ENCODE measurements around the gene PLPP1.

The PLPP1 gene

DNA sequence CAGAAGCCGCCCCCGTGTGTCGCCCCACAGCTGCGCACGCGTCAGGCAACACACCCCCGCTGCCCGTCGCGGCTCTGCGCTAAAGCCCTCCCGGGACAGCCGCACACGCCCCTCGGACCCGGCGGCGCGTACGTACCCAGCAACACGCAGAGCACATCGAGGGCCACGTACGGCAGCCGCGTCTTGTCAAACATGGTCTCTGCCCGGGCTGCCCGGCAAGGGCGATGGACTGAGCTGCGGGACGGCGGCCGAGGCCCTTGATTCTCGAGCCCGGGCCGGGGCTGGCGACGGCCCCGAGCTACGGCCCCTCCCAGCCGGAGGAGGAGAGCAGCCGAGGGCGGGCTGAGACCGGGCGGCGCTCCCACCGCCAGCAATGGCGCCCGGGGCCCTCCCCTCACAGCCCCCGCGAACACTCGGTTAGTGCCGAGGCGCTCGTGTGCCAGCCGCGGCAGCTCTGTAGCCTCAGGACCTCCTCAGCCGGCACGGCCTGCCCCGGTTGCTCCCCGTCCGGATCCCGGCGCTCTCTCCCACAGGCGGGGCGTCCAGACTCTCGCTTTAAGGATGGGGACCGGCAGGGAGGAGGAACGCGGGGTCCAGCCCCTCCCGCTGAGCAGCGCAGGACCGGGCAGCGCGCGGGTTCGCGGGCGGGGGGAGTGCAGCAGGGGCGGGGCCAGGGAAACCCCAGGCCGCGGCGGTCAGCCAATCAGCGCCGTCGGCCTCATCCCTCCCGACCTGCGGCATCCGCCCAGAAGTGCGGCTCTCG is at the start of gene PLPP1:
PLPP1 (minus strand) TSS at position 529 of the 763 bp plus-strand sequence; CDS start at position 194, 335 bp downstream.
- Histone ChIP-seq H3K4me1 (ENCODE audit: control insufficient read depth, low read length) (peaks cover 45% of the 10 kb centered on the region), H3K4me2 (ENCODE audit: low read length) (peak within 1 kb of the TSS; percentile 97), H3K79me2 (ENCODE audit: control insufficient read depth, low read length) (peaks cover 16% of the 10 kb centered on the region), H3K9me2 (replicated peaks; ENCODE audit: control insufficient read depth, low read length) (no peaks in the 10 kb centered on the region), H3K4me3 (ENCODE audit: low read length) (peak within 1 kb of the TSS; percentile 88), H3K9me3 (ENCODE audit: control insufficient read depth, insufficient read depth, low read length) (no peaks in the 10 kb centered on the region), H3F3A (ENCODE audit: control insufficient read depth, insufficient read depth) (peaks cover 7% of the 10 kb centered on the region), H3K36me3 (ENCODE audit: control insufficient read depth, low read length) (no peaks in the 10 kb centered on the region), H4K20me1 (ENCODE audit: control insufficient read depth, insufficient read depth, low read depth, low read length) (peaks cover 5% of the 10 kb centered on the region; the same call in 1 of the 2 replicates), H3K27me3 (ENCODE audit: control insufficient read depth, low read length) (0 out of 2 replicates have a peak, but pooled peaks cover 3% of the 10 kb centered on the region), H3K27ac (ENCODE audit: low read depth, low read length) (peak within 1 kb of the TSS; percentile 41; the same call in 1 of the 2 replicates)
- TF ChIP-seq CTCF (IDR thresholded peaks at IDR 0.05; ENCODE audit: low read depth, low read length, poor library complexity, severe bottlenecking): no peak
- TF ChIP-seq EZH2phosphoT487 (IDR thresholded peaks at IDR 0.05; ENCODE audit: borderline replicate concordance, low read length): no peak

GRCh38 chr5:55583578-55583977 is 48.8 kb upstream of the PLPP1 start:
- Histone ChIP-seq H3K4me1 (ENCODE audit: control insufficient read depth, low read length) (0 out of 2 replicates have a peak, but pooled peaks cover 3% of the 10 kb centered on the region), H3K4me3 (ENCODE audit: low read length) (no peak overlapping the region), H3K9me3 (ENCODE audit: control insufficient read depth, insufficient read depth, low read length) (no peaks in the 10 kb centered on the region), H3K27me3 (ENCODE audit: control insufficient read depth, low read length) (no peaks in the 10 kb centered on the region), H3K36me3 (ENCODE audit: control insufficient read depth, low read length) (no peaks in the 10 kb centered on the region), H4K20me1 (ENCODE audit: control insufficient read depth, insufficient read depth, low read depth, low read length) (no peaks in the 10 kb centered on the region), H3K79me2 (ENCODE audit: control insufficient read depth, low read length) (no peaks in the 10 kb centered on the region), H3K27ac (ENCODE audit: low read depth, low read length) (no peak overlapping the region), H3K9me2 (replicated peaks; ENCODE audit: control insufficient read depth, low read length) (no peaks in the 10 kb centered on the region), H3K4me2 (ENCODE audit: low read length) (no peak overlapping the region), H3F3A (ENCODE audit: control insufficient read depth, insufficient read depth) (no peaks in the 10 kb centered on the region)
- no peak for TF ChIP-seq CTCF (IDR thresholded peaks at IDR 0.05; ENCODE audit: low read depth, low read length, poor library complexity, severe bottlenecking)
- TF ChIP-seq EZH2phosphoT487 (IDR thresholded peaks at IDR 0.05; ENCODE audit: borderline replicate concordance, low read length): no peak

DNA sequence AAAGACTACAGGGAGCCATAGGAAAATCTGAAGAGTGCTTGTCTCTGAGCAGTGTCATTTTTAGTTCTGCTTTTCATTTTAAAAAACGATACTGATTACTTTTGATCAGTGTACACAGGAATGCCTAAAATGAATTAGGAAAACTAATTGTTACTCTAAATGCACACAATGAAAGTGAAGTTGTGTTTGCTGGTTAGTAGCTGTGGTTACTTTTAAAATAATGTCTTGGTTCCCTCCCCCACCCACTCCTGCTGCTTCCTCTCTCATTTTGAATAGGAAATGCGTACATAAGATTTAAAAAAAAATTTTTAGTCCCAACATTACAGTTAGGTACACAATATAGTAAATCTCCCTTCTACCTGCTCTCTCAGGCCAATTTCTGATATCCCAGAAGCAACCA is 47.5 kb upstream of the PLPP1 start:
- Histone ChIP-seq H3K4me1 (ENCODE audit: control insufficient read depth, low read length) (0 out of 2 replicates have a peak, but pooled peaks cover 3% of the 10 kb centered on the region), H3K4me2 (ENCODE audit: low read length) (no peak overlapping the region), H3K36me3 (ENCODE audit: control insufficient read depth, low read length) (no peaks in the 10 kb centered on the region), H3K27me3 (ENCODE audit: control insufficient read depth, low read length) (peaks cover 5% of the 10 kb centered on the region), H3K9me3 (ENCODE audit: control insufficient read depth, insufficient read depth, low read length) (no peaks in the 10 kb centered on the region), H3K27ac (ENCODE audit: low read depth, low read length) (no peak overlapping the region), H3K79me2 (ENCODE audit: control insufficient read depth, low read length) (no peaks in the 10 kb centered on the region), H3K4me3 (ENCODE audit: low read length) (no peak overlapping the region), H3K9me2 (replicated peaks; ENCODE audit: control insufficient read depth, low read length) (no peaks in the 10 kb centered on the region), H3F3A (ENCODE audit: control insufficient read depth, insufficient read depth) (no peaks in the 10 kb centered on the region), H4K20me1 (ENCODE audit: control insufficient read depth, insufficient read depth, low read depth, low read length) (no peaks in the 10 kb centered on the region)
- TF ChIP-seq EZH2phosphoT487 (IDR thresholded peaks at IDR 0.05; ENCODE audit: borderline replicate concordance, low read length): no peak
- no peak for TF ChIP-seq CTCF (IDR thresholded peaks at IDR 0.05; ENCODE audit: low read depth, low read length, poor library complexity, severe bottlenecking)
